Large intestine (tissue), 3 donors: ENCODE measurements around the gene CERS4. TPM values are rescaled to one million over a fixed set of nuclear protein-coding genes. Genes with fewer than 3 reads are reported as not detected.

ENCODE experiments used
- DNase-seq, 2 donors: peaks; one replicate each; pipeline versions ENCODE4 v3.0.0 to v3.0.0-alpha.2; 2013
- H3K27ac ChIP-seq: one replicate; pipeline ENCODE4 v1.5.1; 2013; ENCODE audit warnings: low read length
- H3K27me3 ChIP-seq: 2 replicates; pipeline ENCODE4 v1.6.1; 2013; ENCODE audit warnings: low read length; ENCODE audit not compliant: control insufficient read depth, insufficient read depth
- H3K36me3 ChIP-seq: 2 replicates; pipeline ENCODE4 v1.6.1; 2013; ENCODE audit warnings: low read length; ENCODE audit not compliant: control insufficient read depth, insufficient read depth
- H3K4me1 ChIP-seq: one replicate; pipeline ENCODE4 v1.6.1; 2013; ENCODE audit warnings: low read length; ENCODE audit not compliant: control insufficient read depth, insufficient read depth
- H3K4me3 ChIP-seq: one replicate; pipeline ENCODE4 v1.5.1; 2013; ENCODE audit warnings: low read length
- H3K9me3 ChIP-seq: one replicate; pipeline ENCODE4 v1.6.1; 2013; ENCODE audit warnings: mild to moderate bottlenecking, low read depth, low read length, moderate library complexity; ENCODE audit not compliant: control insufficient read depth
- WGBS: methylation state at CpG from one replicate; pipeline ENCODE4 v1.1.5; 2013; ENCODE audit warnings: low lambda C conversion rate; ENCODE audit not compliant: insufficient coverage; 5-methylcytosine and 5-hydroxymethylcytosine counted together
- polyA plus RNA-seq: library from polyadenylated mRNA; unstranded; fragments of 120-200 nt; gene quantifications from one replicate; pipeline ENCODE4 v1.2.1, GENCODE V29; 2013

CERS4 gene
- polyA plus RNA-seq, 1 donor, result 119 TPM

GRCh38 chr19:8253678-8254077 lies 44.5 kb downstream of the CERS4 start:
- Histone ChIP-seq H3K27ac (no peak overlapping the region), H3K4me1 (peaks cover 10% of the 10 kb centered on the region), H3K27me3 (no peaks in the 10 kb centered on the region), H3K4me3 (no peak overlapping the region), H3K36me3 (peaks cover 67% of the 10 kb centered on the region), H3K9me3 (no peaks in the 10 kb centered on the region)
- no CpG with 5 or more reads among the region's 12 CpGs for WGBS
- no peak for DNase-seq

- H3K36me3 ChIP-seq, result peaks cover 75% of the 10 kb centered on the region
- H3K4me3 ChIP-seq, result no peak overlapping the region
Measured at GRCh38 chr19:8254286-8255001, 45.3 kb downstream of the CERS4 start.

GRCh38 chr19:8255426-8256125 lies 46.4 kb downstream of the CERS4 start:
- H3K36me3 ChIP-seq, result peaks cover 80% of the 10 kb centered on the region
- H3K27ac ChIP-seq, result no peak overlapping the region
- DNase-seq, result no peak
- H3K4me3 ChIP-seq, result no peak overlapping the region
- no CpG with 5 or more reads among the region's 18 CpGs for WGBS
- H3K4me1 ChIP-seq, result peaks cover 8% of the 10 kb centered on the region
- no peaks in the 10 kb centered on the region for H3K27me3 ChIP-seq
- no peaks in the 10 kb centered on the region for H3K9me3 ChIP-seq

More at GRCh38 chr19:8254286-8255001, 45.3 kb downstream of the CERS4 start:
- no CpG with 5 or more reads among the region's 11 CpGs for WGBS
- no peak overlapping the region for H3K27ac ChIP-seq
- no peaks in the 10 kb centered on the region for H3K9me3 ChIP-seq
- H3K27me3 ChIP-seq, result no peaks in the 10 kb centered on the region
- no peak for DNase-seq
- peaks cover 10% of the 10 kb centered on the region for H3K4me1 ChIP-seq

GRCh38 chr19:8256276-8257051 lies 47.3 kb downstream of the CERS4 start:
- peaks cover 80% of the 10 kb centered on the region for H3K36me3 ChIP-seq
- H3K4me3 ChIP-seq, result no peak overlapping the region
- no CpG with 5 or more reads among the region's 15 CpGs for WGBS
- no peak overlapping the region for H3K27ac ChIP-seq
- no peaks in the 10 kb centered on the region for H3K27me3 ChIP-seq
- DNase-seq, result no peak
- H3K4me1 ChIP-seq, result peaks cover 8% of the 10 kb centered on the region
- H3K9me3 ChIP-seq, result no peaks in the 10 kb centered on the region

GRCh38 chr19:8257052-8257443 lies 47.9 kb downstream of the CERS4 start:
- H3K27ac ChIP-seq, result no peak overlapping the region
- no peaks in the 10 kb centered on the region for H3K9me3 ChIP-seq
- H3K36me3 ChIP-seq, result peaks cover 85% of the 10 kb centered on the region
- H3K4me1 ChIP-seq, result peaks cover 8% of the 10 kb centered on the region
- DNase-seq, result peak; percentile 80 to 89
- no CpG with 5 or more reads among the region's 5 CpGs for WGBS
- no peak overlapping the region for H3K4me3 ChIP-seq
- no peaks in the 10 kb centered on the region for H3K27me3 ChIP-seq

GRCh38 chr19:8259142-8259921 lies 50.2 kb downstream of the CERS4 start:
- 100% methylated on average over 1 of the region's 11 CpGs for WGBS
- DNase-seq, result no peak
- Histone ChIP-seq H3K27me3 (no peaks in the 10 kb centered on the region), H3K9me3 (no peaks in the 10 kb centered on the region), H3K4me3 (no peak overlapping the region), H3K36me3 (peaks cover 74% of the 10 kb centered on the region), H3K27ac (no peak overlapping the region), H3K4me1 (peaks cover 8% of the 10 kb centered on the region)

- Histone ChIP-seq H3K27me3 (no peaks in the 10 kb centered on the region), H3K36me3 (peaks cover 69% of the 10 kb centered on the region), H3K4me3 (no peak overlapping the region), H3K27ac (no peak overlapping the region), H3K9me3 (no peaks in the 10 kb centered on the region), H3K4me1 (peaks cover 8% of the 10 kb centered on the region)
- WGBS, result no CpG with 5 or more reads among the region's 3 CpGs
- no peak for DNase-seq
Measured at GRCh38 chr19:8259922-8260247, 50.7 kb downstream of the CERS4 start.

- Histone ChIP-seq H3K4me3 (no peak overlapping the region), H3K27ac (no peak overlapping the region), H3K4me1 (peaks cover 8% of the 10 kb centered on the region), H3K27me3 (no peaks in the 10 kb centered on the region), H3K36me3 (peaks cover 54% of the 10 kb centered on the region), H3K9me3 (no peaks in the 10 kb centered on the region)
- no peak for DNase-seq
- no CpG with 5 or more reads among the region's 9 CpGs for WGBS
Measured at GRCh38 chr19:8261347-8261746, 52.2 kb downstream of the CERS4 start.

GRCh38 chr19:8261881-8262280 lies 52.7 kb downstream of the CERS4 start:
- no peak for DNase-seq
- no peaks in the 10 kb centered on the region for H3K9me3 ChIP-seq
- peaks cover 8% of the 10 kb centered on the region for H3K4me1 ChIP-seq
- H3K36me3 ChIP-seq, result peaks cover 49% of the 10 kb centered on the region
- no peaks in the 10 kb centered on the region for H3K27me3 ChIP-seq
- no CpG with 5 or more reads among the region's 14 CpGs for WGBS
- H3K4me3 ChIP-seq, result no peak overlapping the region
- H3K27ac ChIP-seq, result no peak overlapping the region

GRCh38 chr19:8262431-8262830 lies 53.3 kb downstream of the CERS4 start:
- Histone ChIP-seq H3K4me3 (no peak overlapping the region), H3K4me1 (peaks cover 5% of the 10 kb centered on the region), H3K36me3 (peaks cover 43% of the 10 kb centered on the region), H3K27ac (no peak overlapping the region), H3K27me3 (no peaks in the 10 kb centered on the region), H3K9me3 (no peaks in the 10 kb centered on the region)
- no CpG with 5 or more reads among the region's 6 CpGs for WGBS
- no peak for DNase-seq
